NCI-H524 (cell line): Measurements from ENCODE around the gene PRPS1.
"Not testable (repeated sequence)": the region's sequence is repeated elsewhere in the genome, so short reads cannot be mapped to it uniquely, and the experiment has no call there.

Experiments
- DNase-seq, 2 experiments: peaks; one replicate each; lab custom pipeline; 2025; lab: John Stamatoyannopoulos, UW

The PRPS1 gene

GRCh38 chrX:107627838-107628661 lies at the start of gene PRPS1:
Gene PRPS1 (plus strand): TSS chrX:107628510. CDS start chrX:107628629, 119 bp downstream.
- DNase-seq = peak; percentile 98

GRCh38 chrX:107579956-107580355 lies 48.4 kb upstream of the PRPS1 start:
- DNase-seq = peak in 1 of 2 experiments; percentile 7

DNA sequence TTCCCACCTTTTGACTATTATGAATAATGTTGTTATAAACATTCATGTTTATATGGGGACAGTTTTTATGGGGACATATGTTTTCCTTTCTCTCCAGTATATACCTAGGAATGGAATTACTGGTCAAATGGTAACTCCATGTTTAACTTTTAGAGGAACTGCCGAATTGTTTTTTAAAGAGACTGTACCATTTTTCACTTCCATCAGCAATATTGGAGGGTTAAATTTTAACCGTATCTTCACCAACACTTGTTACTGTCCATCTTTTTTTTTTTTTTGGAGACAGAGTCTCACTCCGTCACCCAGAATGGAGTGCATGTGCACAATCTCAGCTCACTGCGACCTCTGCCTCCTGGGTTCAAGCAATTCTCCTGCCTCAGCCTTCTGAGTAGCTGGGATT lies 46.4 kb upstream of the PRPS1 start:
- DNase-seq = no peak

DNA sequence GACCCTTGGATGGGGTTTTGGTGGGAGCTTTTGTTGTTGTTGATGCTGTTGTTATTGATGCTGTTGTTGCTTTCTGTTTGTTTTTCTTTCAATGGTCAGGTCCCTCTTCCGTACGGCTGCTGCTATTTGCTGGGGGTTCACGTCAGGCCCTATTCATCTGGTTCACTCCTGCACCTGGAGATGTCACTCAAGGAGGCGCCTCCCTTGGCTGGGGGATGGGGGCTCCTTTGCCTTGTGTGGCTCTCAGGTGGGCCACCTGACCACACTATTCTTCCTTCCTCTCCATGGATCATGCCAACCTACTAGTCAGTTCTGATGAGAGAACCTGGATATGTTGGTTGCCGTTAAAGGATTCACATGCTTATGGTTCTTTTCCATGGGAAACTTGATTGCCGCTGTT lies 39.1 kb upstream of the PRPS1 start:
- DNase-seq = no peak

- no peak for DNase-seq
Measured at GRCh38 chrX:107596651-107597050, 31.7 kb upstream of the PRPS1 start.

DNA sequence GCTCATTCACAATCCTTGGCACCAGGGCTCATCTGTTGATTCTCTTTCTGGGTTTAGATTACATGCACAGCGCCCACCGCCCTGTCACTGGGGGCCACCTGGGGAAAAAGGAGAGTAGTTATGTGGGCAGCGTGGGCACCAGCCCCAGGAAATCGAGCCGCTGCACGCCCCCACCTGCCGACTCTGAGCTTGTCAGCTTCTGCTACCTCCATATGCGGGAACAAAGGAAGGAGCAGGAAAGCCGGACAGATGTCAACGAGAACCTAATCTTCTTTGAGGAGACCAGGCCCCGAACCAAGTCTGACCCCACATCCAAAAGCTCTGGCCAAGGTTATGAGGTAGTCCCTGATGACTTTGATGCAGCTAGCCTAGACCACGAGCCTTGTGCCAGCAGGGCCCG lies 31.0 kb upstream of the PRPS1 start:
- DNase-seq = no peak

DNA sequence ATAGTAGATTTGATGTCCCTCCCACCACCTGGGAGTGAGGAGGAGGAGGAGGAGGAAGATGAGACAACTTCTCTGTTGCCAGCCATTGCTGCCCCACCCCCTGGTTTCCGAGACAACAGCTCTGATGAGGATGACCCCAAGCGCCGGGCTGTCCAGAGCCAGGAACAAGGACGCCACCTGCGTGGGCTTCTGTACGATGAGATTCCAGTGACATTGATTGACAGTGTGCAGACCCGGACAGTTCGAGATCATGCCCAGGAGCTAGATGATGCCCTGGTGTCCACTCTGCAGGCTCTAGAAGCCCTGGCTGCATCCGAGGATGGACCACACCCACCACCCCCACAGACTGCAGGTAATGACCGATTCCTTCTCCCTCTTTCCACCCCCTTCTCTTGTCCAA lies 30.5 kb upstream of the PRPS1 start:
- no peak for DNase-seq

DNA sequence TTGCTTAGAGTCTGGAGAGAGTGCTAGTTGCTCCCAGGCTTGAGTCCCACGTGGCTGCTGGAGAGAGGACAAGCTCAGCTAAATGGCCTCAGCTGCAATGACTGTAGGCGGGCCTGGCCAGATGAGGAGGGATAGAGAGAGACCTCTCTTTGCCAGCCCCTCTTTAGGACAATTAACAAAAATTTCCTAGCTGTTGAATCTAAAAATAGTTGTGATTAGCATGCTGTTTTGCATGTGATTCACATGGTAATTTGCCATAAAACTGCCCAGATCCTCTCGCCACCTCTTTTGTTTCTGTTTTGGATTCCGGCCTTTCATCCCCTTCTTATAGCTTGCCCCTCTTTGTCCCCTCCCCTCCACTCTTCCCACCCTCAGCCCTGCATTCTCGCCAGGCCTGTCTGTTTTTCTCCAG lies 28.9 kb upstream of the PRPS1 start:
- DNase-seq = no peak

DNA sequence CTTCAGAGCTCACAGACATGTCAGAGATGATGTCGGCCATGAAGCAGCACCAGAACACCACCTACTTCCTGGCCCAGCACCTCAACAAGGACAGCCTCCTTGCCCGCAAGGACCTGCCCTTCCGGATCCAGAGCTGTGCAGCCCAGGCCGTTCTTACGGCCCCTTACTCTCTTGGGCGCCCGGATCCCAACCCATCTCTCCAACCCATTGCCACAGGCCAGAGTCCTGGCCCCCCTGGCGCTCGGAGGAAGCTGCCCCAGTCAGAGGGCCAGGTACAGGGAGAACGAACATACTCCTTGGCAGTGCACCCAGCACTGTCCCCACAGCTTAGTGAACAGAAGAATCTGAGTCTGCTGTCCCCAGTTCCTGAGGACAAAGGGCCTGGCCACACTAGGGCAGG lies 27.9 kb upstream of the PRPS1 start:
- no peak for DNase-seq

GRCh38 chrX:107601326-107601725 lies 27.0 kb upstream of the PRPS1 start:
- DNase-seq = no peak

DNA sequence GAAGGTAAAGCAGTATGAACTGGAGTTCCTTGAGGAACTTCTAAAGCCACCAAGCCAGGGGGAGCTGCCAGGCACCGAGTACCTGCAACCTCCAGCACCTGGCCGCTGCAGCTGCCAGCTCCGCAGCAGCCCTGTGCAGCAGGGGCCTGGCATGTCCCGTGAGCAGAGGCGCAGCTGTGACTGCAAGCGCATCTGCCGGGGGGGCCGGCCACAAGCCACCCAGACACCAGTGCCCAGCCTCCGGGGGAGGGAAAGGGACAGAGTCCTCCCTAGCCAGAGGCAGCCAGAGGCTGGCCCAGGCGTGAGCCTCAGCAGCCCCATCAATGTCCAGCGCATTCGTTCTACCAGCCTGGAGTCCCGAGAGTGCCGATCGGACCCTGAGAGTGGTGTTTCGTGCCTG lies 26.6 kb upstream of the PRPS1 start:
- DNase-seq = no peak

DNA sequence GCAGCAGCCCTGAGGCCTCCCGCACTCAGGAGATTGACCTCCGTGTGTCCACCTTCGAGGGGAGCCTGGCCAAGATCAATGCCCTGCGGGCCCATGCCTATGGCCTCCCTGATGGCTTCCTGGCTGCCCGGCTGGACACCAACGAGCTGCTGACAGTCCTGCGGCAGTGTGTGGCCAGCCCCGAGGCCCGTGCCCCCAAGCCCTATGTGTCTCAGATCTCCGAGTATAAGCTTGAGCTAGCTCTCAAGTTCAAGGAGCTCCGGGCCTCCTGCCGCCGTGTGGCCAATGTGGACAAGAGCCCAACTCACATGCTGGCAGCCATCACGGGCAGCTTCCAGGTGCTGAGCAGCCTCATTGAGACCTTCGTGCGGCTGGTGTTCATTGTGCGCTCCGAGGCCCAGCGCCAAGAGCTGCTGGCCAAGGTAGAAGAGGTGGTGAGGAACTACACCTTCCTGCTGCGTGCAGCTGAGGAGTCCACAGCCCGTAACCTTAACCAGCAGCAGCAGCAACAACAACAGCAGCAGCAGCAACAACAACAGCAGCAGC lies 25.5 kb upstream of the PRPS1 start:
- DNase-seq = no peak

GRCh38 chrX:107603429-107604159 lies 24.7 kb upstream of the PRPS1 start:
- peak in 1 of 2 experiments; percentile 11 for DNase-seq

GRCh38 chrX:107609061-107609460 lies 19.2 kb upstream of the PRPS1 start:
- not testable (repeated sequence) for DNase-seq

- DNase-seq = peak in 1 of 2 experiments; percentile 14
Measured at GRCh38 chrX:107610667-107611066, 17.6 kb upstream of the PRPS1 start.

DNA sequence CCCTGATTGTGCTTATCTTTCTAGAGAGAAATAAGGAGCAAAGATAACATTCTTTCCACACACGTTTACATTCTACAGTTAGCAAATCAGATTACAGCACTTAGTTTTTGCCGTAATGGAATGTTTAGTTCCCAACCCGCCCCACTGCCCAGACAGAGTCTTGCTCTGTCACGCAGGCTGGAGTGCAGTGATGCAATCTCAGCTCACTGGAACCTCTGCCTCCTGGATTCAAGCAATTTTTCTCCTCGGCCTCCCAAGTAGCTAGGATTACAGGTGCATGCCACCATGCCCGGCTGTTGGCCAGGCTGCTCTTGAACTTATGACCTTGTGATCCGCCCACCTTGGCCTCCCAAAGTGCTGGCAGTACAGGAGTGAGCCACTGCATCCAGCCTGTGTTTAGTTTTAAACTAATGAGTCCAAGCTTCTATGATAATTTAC lies 8.4 kb upstream of the PRPS1 start:
- no peak for DNase-seq

DNA sequence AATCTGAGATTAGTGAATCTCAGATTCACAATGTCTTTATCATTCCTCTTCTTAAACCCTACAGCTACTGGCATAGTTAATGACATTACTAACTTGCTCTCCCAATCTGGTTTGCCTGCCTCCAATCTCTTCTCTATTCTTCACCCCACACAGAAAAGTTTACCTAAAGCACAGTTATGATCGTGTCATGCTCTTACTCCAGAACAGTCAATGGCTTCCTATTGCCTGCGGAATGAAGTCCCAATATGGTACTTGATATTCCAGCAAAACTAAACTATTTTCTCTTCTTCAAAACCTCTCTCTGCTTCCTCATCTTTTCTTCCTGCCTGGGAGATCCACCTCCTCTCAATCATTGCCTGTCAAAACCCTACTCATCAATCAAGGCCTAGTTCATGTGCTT lies 3.4 kb upstream of the PRPS1 start:
- no peak for DNase-seq

DNA sequence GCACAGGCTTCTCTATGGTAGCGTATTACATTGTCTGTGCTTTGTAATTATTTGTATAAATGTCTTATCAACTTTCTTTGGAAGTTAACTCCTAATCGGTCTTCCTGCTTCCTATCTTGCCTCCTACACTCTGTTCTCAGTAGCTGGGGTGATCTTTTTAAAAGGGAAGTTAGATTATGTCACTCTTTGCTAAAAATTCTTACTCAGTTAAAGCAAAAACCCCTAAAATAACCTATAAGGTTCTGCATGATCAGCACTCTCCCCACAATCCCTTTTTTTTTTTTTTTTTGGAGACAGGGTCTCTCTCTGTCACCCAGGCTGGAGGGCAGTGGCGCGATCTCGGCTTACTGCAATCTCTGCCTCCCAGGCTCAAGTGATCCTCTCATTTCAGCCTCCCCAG lies 2.6 kb upstream of the PRPS1 start:
- DNase-seq = no peak

- DNase-seq = no peak
Measured at GRCh38 chrX:107626481-107626880, 1.8 kb upstream of the PRPS1 start.

DNA sequence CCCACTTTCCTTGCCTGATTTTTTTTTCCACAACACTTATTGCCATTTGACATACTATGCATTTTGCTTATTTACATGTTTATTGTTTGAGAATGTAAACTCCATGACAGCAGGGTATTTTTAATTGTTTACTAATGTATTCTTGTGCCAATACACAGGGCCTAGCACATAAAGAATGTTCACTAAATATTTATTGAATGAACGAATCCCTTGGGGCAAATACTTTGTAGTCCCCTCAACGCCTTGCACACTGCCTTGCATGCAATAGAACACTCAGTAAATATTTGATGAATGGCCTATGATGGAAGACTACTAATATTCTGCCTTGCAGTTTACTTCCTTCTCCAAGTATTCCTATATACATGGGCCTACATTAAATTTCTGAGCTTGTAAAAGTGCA lies 1.4 kb upstream of the PRPS1 start:
- DNase-seq = no peak

DNA sequence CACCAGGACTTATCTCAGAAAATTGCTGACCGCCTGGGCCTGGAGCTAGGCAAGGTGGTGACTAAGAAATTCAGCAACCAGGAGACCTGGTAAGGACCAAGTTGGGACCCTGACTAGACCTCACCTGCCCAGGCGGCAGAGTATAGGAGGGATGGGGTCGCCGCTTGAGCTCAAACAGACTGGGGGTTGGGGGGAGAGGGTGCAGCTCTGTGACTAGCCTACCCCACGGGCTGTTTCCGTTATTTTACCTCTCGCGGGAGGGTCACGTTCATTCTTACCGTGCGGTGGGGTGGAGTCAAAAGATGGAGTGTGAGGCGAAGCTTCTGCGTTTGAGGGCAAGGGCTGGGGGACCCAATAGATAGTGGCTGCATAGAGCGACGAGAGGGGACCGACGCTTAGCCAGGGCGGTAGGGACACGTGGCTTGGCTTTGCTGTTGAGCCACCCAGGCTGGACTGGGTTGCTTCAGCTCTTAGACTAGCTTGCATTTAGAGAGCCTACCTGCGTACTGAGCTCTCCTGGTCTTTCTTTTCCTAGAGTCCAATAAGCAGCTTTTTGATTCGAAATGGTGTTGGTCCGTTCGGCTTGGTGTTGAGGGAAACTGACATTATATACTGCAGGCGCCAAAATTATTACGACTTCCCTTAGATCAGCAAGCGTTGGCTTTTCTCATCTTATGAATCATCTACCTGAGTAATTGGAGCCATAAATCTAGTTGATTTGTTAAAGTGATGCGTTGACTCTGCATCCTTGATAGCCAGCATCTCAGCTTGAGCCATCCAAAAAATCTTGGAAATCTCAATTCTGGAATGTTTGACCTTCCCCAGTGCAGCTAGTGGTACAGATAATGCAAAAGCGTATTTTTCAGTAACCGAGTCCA lies 591 bp downstream of the PRPS1 start:
- DNase-seq = peak; percentile 58 to 59

DNA sequence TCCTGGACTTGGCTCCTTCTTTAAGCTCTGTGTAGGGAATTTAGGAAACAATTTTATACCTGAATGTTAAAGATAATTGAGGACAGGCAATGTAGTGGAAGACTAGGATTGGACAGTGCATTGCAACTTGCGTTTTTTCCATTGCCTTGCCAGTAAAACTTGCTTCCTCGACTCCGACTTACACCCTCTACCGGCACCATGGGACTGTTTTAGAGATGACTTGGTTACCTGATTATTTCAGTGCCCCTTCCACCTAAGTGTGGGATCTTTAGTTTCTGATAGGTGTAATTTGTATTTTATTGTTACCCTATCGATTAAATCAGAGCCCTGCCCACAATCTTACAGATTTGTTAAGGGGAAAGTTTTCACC lies 1.2 kb downstream of the PRPS1 start:
- DNase-seq = peak in 1 of 2 experiments; percentile 52
